Left lung (tissue), 14 donors: ENCODE results near the gene AIFM3. TPM values are rescaled to one million over a fixed set of nuclear protein-coding genes. Genes with fewer than 3 reads are reported as not detected.

Experiments
- ATAC-seq: fragments of 200-7000 bp; cut with Tn5 transposase; one replicate; pipeline ENCODE4 v1.9.1; 2020; ENCODE audit warnings: moderate library complexity
- DNase-seq, 4 donors: peaks; one replicate each; pipeline ENCODE4 v3.0.0-alpha.2; 2013 to 2020
- H3K27ac ChIP-seq, 2 donors: fragments of 200-600 bp; sonication (generic) in 1 of 2; one replicate each; pipeline versions ENCODE4 v1.5.0 to v1.8.0; 2020 to 2021
- H3K27me3 ChIP-seq, 2 donors: fragments of 200-600 bp; sonication (generic) in 1 of 2; one replicate each; pipeline versions ENCODE4 v1.5.0 to v1.8.0; 2020 to 2021
- H3K36me3 ChIP-seq, 2 donors: fragments of 200-600 bp; sonication (generic) in 1 of 2; one replicate each; pipeline versions ENCODE4 v1.5.0 to v1.8.0; 2020 to 2021
- H3K4me1 ChIP-seq, 2 donors: fragments of 200-600 bp; one replicate each; pipeline ENCODE4 v1.8.0; 2021
- H3K4me3 ChIP-seq, 2 donors: fragments of 200-600 bp; sonication (generic) in 1 of 2; one replicate each; pipeline versions ENCODE4 v1.5.0 to v1.8.0; 2020 to 2021; ENCODE audit warnings: mild to moderate bottlenecking in 1 of 2
- H3K9me3 ChIP-seq, 2 donors: fragments of 200-600 bp; sonication (generic) in 1 of 2; one replicate each; pipeline versions ENCODE4 v1.5.0 to v1.8.0; 2020 to 2021
- intact Hi-C, 2 donors: fragments of 100-400 bp; cut with DNase I; formaldehyde crosslinking; loops; one replicate each; pipeline versions ENCODE4 v1.11.2 to v1.14.2; 2022
- long read RNA-seq, 12 donors: library from polyadenylated mRNA in 2 of 12; unstranded in 2 of 12; transcript quantifications; one replicate each; pipeline ENCODE4 v2.0.0 and lab custom pipeline, GENCODE V29; 2019 to 2026
- polyA plus RNA-seq, 6 donors: library from polyadenylated mRNA; unstranded; fragments of 120-200 nt; gene quantifications; one replicate each; pipeline ENCODE4 v1.2.1, GENCODE V29; 2013; ENCODE audit not compliant: insufficient read length in 6 of 6
- total RNA-seq, 2 donors: library from RNA; stranded (reverse); fragmentation: NEBNext Ultra II Directional; extraction: Animal tissue kit (Norgen Biotek cat#: 25700); gene quantifications; one replicate each; pipeline ENCODE4 v1.2.1, GENCODE V29; 2021
- TF ChIP-seq, protein P1 (sequence below), 2 donors: fragments of 200-600 bp; sonication (generic) in 1 of 2; IDR thresholded peaks; one replicate each; pipeline versions ENCODE4 v1.5.0 to v1.8.0; 2021; ENCODE audit warnings: antibody characterized with exemption in 2 of 2
- donor health status: DM: no; HTN: yes; CAD: no.
- donor health status: DM: no; HTN: no; CAD: no.

AIFM3 gene, protein sequence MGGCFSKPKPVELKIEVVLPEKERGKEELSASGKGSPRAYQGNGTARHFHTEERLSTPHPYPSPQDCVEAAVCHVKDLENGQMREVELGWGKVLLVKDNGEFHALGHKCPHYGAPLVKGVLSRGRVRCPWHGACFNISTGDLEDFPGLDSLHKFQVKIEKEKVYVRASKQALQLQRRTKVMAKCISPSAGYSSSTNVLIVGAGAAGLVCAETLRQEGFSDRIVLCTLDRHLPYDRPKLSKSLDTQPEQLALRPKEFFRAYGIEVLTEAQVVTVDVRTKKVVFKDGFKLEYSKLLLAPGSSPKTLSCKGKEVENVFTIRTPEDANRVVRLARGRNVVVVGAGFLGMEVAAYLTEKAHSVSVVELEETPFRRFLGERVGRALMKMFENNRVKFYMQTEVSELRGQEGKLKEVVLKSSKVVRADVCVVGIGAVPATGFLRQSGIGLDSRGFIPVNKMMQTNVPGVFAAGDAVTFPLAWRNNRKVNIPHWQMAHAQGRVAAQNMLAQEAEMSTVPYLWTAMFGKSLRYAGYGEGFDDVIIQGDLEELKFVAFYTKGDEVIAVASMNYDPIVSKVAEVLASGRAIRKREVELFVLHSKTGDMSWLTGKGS
- total RNA-seq = 1 to 10 TPM; 6.0 to 6.5 TPM
- polyA plus RNA-seq = 1 to 10 TPM in 3 of 6 donors, under 1 TPM in 3; 0.49 to 1.4 (median 0.83) TPM
- long read RNA-seq, donor 1 = 0 reads
- long read RNA-seq, donor 2 = 0 reads
- long read RNA-seq, donor 3 = 0 reads
- long read RNA-seq, donor 4, partial matches to known transcripts = 2 of 3 reads
- long read RNA-seq, donor 4, other reads (novel, unspliced or antisense) = 1 of 3 reads
- long read RNA-seq, donor 5 = 0 reads
- long read RNA-seq, donor 6 = 0 reads
- long read RNA-seq, donor 7 = 0 reads
- long read RNA-seq, donor 8 = 0 reads
- long read RNA-seq, donor 9 = 0 reads
- long read RNA-seq, donor 10 = 0 reads
- long read RNA-seq, donor 11 = 0 reads
- long read RNA-seq, donor 12 = 0 reads

DNA sequence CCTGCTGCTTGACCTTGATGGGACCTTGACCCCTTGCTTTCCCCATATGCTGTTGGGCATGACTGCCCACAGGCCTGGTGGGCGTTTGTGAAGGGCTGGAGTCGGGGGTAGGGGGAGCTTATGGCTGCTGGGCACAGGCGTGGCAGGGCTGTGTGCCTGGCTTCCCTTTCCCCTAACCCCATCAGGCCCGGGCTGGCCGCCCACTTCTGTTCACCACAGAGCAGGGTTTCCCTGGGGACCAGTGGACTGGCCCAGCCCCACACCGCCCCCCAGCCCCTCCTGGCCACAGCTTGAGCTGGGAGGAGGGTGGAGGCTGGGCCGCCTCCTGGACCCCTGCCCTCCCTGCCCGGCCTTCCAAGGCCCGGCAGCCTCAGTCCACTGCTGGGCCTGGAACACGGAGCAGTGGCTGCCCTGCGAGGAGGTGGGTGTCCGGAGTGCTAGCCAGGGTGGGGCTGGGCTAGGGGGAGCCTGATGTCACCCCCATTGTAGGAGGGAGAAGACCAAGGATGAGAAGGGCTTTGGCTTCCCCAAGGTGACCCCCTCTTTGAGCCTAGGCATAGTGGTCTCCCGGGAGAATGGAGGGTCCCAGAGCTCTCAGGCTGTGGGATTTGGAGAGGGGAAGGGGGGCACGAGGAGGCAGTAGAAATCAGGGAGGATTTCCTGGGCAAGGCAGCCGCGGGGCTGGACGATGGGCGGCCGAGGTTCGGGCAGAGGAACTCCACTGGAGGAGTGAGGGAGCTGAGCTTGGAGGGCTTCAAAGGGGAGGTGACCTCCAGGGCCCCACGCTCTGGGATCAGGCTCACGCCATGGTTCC lies at the start of gene AIFM3:
TSS of gene AIFM3 (plus strand) at position 373 of the 814 bp plus-strand sequence. CDS start 690 bp downstream, outside the sequence.
- Histone ChIP-seq H3K27ac (no peak within 1 kb of the TSS), H3K4me1 (peaks cover 0 to 38% of the 10 kb centered on the region in 2 donors), H3K9me3 (no peaks in the 10 kb centered on the region), H3K4me3 (no peak within 1 kb of the TSS), H3K36me3 (no peaks in the 10 kb centered on the region), H3K27me3 (peaks cover 5 to 39% of the 10 kb centered on the region in 2 donors)
- ATAC-seq (no peak), DNase-seq (peak in 1 of 4 donors; percentile 76)
- intact Hi-C loops = no loop called here
- TF ChIP-seq, protein P1, sequence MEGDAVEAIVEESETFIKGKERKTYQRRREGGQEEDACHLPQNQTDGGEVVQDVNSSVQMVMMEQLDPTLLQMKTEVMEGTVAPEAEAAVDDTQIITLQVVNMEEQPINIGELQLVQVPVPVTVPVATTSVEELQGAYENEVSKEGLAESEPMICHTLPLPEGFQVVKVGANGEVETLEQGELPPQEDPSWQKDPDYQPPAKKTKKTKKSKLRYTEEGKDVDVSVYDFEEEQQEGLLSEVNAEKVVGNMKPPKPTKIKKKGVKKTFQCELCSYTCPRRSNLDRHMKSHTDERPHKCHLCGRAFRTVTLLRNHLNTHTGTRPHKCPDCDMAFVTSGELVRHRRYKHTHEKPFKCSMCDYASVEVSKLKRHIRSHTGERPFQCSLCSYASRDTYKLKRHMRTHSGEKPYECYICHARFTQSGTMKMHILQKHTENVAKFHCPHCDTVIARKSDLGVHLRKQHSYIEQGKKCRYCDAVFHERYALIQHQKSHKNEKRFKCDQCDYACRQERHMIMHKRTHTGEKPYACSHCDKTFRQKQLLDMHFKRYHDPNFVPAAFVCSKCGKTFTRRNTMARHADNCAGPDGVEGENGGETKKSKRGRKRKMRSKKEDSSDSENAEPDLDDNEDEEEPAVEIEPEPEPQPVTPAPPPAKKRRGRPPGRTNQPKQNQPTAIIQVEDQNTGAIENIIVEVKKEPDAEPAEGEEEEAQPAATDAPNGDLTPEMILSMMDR (IDR thresholded peaks at IDR 0.05) = no peak

DNA sequence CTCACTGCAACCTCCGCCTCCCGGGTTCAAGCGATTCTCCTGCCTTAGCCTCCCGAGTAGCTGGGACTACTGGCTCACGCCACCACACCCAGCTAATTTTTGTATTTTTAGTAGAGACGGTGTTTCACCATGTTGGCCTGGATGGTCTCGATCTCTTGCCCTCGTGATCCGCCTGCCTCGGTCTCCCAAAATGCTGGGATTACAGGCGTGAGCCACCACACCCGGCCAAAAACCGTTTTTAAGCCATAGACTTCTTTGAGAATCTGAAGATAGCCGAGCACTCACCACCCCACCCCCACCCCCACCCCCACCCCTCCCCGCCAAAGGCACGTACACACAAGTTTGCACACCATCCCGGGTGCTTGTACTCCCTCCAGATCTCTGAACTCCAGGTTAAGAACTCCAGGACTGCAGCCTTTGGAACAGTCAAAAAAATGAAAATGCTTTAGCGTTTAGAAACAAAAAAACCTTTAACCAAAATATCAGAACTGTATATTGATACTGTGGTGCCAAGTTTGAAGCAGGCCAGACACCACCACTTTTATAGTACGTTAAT lies 48.3 kb upstream of the AIFM3 start:
- no peak for ATAC-seq
- TF ChIP-seq, protein P1 (IDR thresholded peaks at IDR 0.05) = no peak
- Histone ChIP-seq H3K4me1 (peaks cover 8 to 49% of the 10 kb centered on the region in 2 donors), H3K27me3 (no peaks in the 10 kb centered on the region), H3K4me3 (peak overlapping the region; percentile 99), H3K9me3 (no peaks in the 10 kb centered on the region), H3K36me3 (no peaks in the 10 kb centered on the region), H3K27ac (peak overlapping the region; percentile 96 to 97)
- no peak for DNase-seq
- intact Hi-C loops = no loop called here

DNA sequence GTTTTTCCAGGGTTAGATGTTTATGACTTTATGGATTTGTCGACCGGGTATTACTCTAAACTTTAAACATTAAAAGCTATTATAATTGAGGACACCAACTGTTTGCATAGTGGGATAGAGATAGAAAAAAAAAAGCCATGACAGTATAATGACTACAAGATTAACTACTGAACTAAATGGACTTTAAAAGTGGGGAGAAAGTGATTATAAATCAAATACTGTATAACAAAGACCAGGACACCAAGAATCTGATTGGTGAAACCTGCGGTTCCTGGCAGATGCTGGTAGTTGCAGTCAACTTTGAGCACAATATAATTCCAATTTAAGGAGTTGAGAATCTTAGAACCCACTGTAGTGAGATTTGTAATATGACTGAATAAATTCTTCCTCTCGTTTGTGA lies 47.3 kb upstream of the AIFM3 start:
- no peaks in the 10 kb centered on the region for H3K9me3 ChIP-seq
- H3K36me3 ChIP-seq = no peaks in the 10 kb centered on the region
- DNase-seq (no peak), ATAC-seq (no peak)
- no peaks in the 10 kb centered on the region for H3K27me3 ChIP-seq
- H3K4me3 ChIP-seq = peak overlapping the region; percentile 99
- peaks cover 8 to 59% of the 10 kb centered on the region in 2 donors for H3K4me1 ChIP-seq
- TF ChIP-seq, protein P1 (IDR thresholded peaks at IDR 0.05) = no peak
- intact Hi-C loops = no loop called here
- no peak overlapping the region for H3K27ac ChIP-seq

DNA sequence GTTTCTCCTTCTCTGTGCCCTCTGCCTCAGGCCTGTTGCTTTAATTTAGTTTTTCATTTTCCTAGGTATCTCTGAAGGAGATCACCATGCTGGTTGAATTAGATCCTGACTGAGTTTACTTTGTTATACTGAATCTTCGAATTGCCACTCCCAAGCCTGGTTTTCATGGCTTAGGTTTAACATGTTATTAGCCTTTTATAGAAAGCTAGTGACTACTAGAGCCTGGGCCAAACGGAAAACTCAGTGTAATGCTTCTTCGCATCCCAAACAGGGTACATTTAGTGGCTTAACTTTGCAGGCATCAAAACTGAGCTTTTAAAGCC lies 46.2 kb upstream of the AIFM3 start:
- Histone ChIP-seq H3K27me3 (no peaks in the 10 kb centered on the region), H3K9me3 (no peaks in the 10 kb centered on the region), H3K4me1 (peaks cover 11 to 69% of the 10 kb centered on the region in 2 donors), H3K27ac (no peak overlapping the region), H3K36me3 (no peaks in the 10 kb centered on the region), H3K4me3 (peak overlapping the region in 1 of 2 donors; percentile 99)
- intact Hi-C loops = no loop called here
- TF ChIP-seq, protein P1 (IDR thresholded peaks at IDR 0.05) = no peak
- ATAC-seq (no peak), DNase-seq (no peak)
